DMS 273 (cell line): ENCODE measurements around the gene RPSA.
"Not testable (repeated sequence)": the region's sequence is repeated elsewhere in the genome, so short reads cannot be mapped to it uniquely, and the experiment has no call there.

Source experiments
- DNase-seq: peaks from one replicate; lab custom pipeline; 2025; ENCODE audit not compliant: unreplicated experiment; lab: John Stamatoyannopoulos, UW

Gene RPSA

DNA sequence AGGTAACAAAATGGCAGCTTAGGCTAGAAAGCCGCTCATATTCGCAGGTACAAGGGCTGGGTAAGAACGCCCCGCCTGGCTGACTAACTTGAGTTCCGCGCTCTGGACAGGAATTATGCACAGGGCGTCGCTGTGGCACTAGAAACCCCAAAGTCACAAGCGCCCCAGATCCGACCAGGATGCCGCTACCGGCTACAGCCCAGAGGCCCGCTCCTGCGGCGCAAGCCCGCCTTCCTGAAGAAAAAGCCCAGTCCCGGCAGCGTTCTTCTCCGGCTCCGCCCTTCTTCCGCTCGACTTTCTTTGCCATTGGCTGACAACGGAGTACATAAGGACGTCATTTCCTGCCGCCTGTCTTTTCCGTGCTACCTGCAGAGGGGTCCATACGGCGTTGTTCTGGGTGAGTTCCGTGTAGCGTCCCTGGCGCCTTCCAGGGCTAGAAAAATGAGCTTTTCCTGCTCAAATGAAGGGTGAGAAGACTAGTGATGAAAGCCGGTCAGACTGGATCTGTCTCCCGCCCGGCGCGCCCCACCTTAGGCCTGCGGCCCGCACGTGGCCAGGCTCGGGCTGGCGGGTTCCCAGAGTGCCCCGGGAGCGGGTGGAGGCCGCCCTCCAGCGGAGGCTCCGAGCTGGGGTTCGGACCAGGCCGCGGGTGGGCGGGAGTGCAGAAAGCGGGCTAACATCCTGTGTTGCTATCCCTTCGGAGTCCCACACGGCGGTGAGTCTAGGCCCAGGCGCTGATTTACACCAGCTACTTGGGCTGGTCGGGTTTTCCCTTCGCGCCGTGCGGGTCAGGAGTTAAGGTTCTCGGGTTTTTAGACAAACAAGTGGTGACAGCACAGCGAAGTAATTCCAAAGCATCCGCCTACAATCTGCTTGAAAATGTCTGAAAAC lies at the start of gene RPSA:
RPSA (plus strand) TSS at position 353 of the 891 bp plus-strand sequence. CDS start 934 bp downstream, outside the sequence.
- peak; percentile 97 for DNase-seq

DNA sequence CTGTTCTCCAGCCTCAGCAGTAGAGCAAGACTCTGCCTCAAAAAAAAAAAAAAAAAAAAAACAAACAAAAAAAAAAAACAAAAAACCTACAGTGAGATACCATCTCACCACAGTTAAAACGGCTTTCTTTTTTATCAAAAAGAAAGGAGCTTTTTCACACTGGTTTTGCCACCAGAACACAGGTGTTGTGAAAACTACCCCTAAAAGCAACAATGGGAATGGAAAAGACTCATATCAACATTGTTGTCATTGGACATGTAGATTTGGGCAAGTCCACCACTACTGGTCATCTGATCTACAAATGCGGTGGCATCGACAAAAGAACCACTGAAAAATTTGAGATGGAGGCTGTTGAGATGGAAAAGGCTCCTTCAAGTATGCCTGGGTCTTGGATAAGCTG lies 48.2 kb upstream of the RPSA start:
- no peak for DNase-seq

DNA sequence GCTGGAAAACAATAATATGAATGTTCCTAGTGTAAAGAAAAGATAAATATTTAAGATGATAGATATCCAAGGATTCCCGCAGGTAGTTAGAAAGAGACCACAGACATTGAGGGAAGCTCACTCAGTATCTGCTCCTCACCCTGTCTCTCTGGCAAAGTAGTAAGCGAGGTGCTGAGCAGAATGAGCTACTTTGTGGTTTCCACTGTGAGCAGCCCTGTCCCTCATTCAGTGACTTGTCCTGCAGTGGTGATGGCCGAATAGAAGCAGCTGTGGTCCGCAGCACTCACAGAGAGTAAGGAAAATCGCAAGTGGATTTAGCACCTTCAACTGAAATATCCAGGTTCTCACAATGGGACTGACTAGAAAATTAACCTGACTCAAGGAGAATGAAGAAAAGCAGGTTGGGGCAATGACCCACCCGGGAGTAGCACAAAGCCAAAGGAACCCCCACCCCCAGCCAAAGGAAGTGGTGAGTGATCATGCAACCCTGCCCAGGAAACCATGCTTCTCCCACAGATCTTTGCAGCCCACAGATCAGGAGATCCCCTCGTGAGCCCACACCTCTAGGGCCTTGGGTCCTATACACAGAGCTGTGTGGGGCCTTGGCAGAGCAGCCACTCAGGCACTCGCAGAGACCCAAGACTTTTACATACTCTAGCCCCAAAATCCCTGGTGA lies 45.1 kb upstream of the RPSA start:
- no peak for DNase-seq

DNA sequence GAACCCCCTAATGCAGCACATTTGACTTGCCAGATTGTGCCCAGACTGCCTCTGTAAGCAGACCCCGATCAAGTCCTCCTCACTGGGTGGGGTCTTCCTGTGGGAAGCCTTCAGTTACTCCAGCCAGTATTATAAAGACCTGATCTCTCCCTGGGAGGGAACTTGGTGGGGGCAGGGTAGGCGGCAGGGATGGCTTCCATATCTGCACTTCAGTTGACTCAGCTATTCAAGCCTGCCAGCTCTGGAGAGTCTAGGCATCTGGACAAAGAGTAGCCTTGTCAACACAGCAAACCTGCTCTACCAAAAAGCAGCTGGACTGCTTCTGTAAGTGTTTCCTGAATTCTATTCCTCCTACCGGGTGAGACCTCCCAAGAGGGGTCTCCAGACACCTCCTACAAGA lies 44.3 kb upstream of the RPSA start:
- no peak for DNase-seq

DNA sequence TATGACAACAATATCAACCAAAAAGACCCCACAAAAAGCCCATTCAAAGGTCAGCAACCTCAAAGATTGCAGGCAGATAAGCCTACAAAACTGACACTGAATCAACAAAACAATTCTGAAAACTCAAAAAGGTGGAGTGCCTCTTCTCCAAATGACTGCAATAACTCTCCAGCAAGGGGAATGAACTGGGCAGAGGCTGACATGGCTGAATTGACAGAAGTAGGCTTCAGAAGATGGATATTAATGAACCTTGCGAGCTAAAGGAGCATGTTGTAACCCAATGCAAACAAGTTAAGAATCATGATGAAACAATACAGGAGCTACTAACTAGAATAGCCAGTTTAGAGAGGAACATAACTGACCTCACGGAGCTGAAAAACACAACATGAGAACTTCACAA lies 43.7 kb upstream of the RPSA start:
- no peak for DNase-seq

DNA sequence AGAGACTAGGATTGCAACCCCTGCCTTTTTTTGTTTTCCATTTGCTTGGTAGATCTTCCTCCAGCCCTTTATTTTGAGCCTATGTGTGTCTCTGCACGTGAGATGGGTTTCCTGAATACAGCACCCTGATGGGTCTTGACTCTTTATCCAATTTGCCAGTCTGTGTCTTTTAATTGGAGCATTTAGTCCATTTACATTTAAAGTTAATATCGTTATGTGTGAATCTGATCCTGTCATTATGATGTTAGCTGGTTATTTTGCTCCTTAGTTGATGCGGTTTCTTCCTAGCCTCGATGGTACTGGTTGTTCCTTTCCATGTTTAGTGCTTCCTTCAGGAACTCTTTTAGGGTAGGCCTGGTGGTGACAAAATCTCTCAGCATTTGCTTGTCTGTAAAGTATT lies 36.1 kb upstream of the RPSA start:
- not testable (repeated sequence) for DNase-seq

DNA sequence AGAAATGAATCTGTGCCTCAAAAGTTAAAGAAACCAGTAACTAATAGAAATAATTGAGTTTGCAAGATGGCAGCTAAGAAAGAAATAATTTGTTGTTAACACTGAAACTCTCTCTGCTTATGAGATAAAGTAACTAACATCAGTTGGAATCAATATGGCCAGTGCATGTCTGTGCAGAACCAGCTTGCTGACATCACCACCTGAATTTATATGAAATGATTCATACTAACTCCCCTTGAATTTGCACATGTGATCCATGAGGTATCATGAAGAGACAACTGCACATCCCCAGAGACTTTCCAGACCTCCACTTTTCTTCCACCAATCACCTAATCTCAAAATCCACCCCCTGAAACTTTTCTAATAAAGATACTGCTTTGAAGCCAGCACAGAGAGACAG lies 33.7 kb upstream of the RPSA start:
- DNase-seq: no peak

DNA sequence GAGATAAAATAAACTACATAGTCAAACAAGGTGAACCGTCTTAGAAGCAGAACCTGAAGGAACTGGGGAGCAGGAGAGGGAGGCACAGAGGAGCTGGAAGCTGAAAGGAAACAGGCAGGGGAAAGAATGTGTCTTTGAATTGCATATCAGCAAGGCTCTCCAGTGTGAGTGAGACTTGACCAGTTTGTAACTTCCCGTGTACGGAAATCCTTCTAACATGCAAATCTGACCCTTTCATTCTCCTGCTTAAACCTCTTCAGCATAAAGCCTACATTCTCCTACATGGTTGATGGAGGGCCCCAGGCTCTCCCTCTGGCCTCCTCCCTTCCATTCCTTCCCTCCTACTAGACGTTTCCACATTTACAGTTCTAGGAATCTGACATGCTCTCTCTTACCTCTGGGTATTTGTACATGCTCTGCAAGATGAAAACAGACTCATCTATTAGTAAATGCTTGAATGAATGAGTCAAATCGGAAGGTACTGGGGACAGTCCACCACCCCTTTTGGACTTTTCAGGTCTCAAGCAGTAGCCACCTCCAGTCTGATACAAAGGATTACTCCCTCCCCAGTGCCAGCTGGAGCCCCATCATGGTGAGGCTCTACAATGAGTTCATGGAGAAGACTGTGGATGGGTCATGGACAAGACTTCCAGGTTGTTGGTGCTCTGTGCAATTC lies 29.4 kb upstream of the RPSA start:
- no peak for DNase-seq

DNA sequence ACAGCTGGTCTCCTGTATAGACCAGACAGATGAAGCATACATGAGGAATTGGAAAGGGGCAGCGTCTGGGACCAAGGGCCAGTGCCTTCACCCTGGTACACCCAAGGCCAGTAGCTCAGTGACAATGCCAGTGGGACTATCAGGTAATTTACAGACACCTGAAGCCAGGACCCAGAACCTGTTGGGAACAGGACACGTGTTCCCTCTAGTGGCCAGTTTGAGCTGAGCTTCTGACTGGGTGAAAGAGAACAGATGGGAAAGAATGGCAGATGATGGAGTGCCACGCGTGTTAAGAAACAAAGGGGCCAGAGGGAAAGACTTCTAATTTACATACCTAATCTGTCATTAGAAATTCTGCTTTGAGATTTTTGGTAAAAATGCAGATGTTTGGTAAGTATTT lies 28.4 kb upstream of the RPSA start:
- no peak for DNase-seq

DNA sequence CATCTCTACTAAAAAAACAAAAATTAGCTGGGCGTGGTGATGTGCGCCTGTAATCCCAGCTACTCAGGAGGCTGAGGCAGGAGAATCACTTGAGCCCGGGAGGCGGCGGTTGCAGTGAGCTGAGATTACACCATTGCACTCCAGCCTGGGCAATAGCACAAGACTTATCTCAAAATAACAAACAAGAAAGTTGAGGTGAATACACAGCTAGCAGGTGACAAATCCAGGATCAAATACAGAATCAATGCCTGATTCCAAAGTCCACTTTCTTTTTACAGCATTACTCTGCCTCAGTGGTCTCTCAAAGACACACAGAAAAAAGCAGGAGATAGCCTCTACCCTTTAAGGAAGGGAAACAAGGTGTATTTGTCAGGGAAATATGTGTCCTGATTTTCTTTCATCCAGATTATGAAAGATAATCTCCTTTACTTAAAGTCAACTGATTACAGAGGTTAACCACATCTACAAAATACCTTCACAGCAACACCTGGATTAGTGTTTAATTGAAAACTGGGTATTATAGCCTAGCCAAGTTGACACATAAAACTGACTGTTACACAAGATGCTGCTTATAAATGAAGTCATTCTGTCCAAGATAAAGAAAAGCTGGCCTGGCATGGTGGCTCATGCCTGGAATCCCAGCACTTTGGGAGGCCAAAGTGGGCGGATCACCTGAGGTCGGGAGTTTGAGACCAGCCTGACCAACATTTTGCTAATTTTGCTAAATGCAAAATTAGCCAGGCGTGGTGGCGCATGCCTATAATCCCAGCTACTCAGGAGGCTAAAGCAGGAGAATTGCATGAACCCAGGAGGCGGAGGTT lies 27.4 kb upstream of the RPSA start:
- DNase-seq: no peak

DNA sequence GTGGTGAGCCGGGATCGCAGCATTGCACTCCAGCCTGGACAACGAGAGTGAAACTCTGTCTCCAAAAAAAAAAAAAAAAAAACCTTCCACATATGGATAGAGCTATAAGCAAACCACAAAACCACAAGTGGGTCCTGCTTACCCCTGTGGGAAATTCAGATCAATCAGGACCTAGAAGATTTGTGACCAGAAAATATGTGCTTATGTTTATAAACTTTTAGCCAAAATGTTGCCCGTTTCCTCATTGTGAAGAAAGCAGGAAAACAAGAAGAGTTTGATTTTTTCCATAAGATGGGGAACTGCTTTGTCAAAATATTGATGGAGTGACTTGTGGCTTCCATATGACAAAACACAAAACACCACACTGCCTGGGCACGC lies 26.8 kb upstream of the RPSA start:
- DNase-seq: no peak

DNA sequence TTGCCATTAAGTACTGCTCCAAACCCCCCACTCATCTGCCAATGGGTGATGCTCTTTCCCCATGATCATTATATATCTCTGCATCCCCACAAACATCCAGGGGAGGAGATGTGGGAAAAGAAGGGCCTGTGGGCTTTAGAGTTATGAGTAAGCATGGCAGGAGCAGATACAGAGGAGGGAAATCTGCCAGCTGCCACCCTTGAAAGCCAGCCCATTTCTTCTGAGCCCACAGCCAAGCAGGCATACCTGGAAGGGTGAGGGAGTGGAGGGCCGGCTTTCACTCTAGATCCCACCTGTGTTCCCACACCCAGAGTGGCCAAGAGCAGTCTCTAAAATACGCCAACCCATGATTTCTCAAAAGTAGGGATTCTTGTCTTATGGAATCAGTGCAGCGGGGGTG lies 25.1 kb upstream of the RPSA start:
- DNase-seq: no peak

DNA sequence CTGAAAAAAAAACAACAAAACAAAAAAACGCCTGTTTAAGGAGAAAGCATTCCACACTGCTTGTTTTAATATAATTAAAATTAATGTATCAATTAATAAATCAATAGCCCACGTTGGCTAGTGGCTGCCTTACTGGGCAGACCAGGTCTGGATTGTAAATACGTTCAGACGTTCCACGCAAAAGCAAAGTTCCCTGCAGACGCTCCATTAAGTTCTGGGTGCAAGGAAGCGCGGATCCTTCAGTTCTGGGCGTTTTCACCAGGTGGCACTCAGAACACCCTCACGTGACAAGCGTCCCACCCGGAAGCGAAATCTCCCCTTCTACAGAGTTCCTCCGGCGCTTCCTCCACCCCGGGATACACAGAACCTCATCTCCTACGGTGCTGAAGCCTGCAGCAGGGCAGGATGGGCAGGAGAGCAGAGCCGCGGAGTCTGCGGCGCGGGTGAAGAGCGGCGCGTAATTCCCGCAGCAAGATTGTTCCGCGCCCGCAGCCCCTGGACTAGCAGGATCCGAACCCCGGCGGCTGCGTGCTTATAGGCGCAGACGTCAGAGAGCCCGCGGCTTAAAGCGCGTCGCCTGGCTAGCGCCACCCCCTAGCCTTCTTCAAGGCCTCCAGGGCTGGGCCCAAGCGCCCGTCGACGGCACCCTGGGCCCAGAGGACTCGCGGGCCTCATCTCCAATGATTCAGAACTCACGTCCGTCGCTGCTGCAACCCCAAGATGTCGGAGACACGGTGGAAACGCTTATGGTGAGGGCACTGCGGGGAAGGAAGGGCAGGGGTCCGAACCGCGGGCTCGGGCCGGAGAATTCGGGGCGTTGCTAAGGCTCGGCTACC lies 23.3 kb upstream of the RPSA start, which contains the start of gene SLC25A38:
SLC25A38 (plus strand) TSS at position 326 of the 836 bp plus-strand sequence; CDS start at position 681, 355 bp downstream.
- DNase-seq: no peak

DNA sequence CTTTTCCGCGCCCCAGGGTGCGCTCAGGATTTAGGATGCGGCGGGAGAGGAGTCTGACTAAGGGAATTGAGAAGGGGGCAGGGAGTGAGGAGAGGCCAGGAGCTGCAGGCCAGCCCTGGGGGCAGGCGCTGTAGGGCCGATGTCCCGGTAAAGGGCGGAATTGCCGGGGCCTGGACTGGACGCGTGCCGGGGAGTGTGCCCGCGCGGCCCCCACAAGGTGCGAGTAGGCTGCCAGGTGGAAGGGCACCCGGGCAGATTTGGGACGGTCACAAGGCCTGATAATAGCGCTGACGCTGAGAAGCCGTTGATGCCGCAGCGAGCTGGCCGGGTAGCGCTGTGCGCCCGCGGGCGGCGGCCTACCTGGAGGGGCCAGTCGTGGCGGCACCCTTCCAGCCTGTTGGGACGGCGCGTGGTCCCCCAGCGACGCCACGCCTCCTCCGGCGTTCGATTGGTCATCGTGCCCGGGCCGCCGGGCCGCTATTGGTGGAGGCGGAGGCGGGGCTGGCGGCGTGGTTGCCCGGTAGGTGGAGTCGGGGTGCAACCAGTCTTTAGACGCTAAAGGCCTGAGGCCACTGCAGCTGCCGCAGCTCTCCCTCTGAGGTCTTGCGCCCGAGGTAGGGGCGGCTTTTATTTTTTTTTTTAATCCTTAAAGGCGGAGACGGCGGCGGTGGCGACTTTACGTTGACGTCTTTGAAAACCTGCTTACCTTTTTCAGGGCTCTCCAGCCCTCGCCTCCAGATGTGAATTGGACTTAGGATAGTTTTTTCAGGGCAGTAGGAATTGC lies 22.4 kb upstream of the RPSA start:
- DNase-seq: no peak

DNA sequence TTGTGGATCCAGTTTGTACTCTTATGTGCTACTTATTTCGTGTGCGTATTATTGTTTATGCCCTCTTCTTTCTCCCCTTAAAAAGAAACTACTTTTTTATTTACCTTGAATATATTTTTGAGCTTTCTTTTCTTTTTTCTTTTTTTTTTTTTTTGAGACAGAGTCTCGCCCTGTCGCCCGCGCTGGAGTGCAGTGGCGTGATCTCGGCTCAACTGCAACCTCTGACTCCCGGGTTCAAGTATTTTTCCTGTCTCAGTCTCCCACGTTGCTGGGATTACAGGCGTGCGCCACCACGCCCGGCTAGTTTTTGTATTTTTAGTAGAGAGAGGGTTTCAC lies 21.9 kb upstream of the RPSA start:
- DNase-seq: no peak

DNA sequence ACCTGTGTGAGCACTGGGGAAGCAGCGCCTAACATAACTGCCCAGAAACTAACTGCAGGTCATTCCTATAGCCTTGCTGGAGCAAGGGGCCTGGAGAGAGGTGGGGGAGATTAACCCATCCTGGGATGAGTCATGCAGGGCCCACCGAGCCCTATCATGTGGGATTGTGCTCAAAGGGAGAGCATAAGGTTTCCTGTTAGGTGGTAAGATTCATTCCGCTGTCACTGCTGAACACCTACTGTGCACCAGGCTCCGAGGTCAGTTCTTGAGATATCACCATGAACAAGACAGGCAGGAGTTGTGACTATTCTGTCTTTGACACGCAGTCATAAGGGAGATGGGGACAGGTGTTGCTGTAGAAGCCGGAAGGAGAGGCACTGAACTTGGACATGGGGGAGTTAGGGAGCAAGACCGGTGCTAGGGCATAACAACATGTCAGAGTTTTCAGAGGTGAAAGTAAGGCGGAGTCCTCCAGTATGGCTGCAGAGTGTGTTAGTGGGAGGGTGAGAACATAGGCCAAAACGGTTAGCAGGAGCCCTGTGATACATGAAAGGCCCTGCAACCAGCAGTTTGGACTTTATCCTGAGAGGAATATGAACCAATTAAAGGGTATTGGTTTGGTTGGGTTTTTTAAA lies 20.9 kb upstream of the RPSA start:
- DNase-seq: no peak

DNA sequence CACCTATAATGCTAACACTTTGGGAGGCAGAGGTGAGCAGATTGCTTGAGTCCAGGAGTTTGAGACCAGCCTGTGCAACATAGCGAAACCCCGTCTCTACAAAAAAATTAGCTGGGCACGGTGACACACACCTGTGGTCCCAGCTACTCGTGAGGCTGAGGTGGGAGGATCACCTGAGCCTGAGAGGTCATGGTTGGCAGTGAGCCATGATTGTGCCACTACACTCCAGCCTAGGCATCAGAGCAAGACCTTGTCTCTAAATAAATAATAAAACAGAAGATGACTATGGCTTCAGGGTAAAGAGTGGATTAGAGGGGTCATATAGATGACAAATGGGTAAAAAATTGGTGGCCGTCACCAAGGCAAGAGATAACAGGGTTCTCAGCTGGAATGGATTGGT lies 20.2 kb upstream of the RPSA start:
- DNase-seq: no peak

DNA sequence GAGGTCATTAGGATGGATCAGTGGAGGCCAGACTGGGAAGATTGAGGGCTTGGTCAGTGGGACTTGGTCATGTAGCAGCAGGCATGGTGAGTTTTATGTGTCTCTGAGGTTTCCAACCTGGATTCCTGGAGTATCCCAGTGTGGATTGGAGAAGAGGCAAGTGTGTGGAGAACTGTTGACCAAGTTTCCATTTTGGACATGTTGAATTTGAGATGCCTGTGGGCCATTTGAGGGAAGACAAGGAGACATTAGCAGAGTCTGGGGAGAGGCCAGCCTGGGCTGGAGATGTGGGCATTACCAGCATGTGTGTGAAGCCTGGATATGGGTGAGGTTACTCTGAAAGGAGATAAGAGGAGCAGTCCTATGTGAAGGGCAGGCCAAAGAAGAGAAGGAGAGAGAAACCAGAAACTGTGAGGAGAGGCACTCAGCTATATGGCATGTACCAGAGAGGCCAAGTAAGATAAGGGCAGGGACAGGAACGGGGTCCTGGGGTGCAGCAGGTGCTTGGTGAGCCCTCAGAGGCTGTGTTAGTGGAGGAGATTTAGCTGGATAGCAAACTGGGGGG lies 19.0 kb upstream of the RPSA start:
- DNase-seq: no peak

DNA sequence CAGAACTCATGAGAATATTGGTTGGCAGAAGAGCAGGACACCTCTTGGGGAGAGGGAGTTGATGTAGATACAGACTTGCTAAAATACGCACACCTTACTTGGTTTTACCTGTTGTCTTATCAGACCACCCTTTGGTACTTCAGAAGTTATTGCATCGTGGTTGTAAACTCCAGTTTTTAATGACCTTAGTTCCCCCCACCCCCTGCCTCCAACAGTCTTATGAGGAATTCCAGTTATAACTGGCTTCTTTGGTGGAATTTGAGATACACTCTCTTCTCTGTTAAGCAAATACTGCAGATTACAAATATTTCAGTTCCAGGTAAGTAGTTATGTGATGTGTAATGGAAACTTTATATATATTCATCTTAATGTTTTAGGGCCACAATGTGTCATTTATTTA lies 18.4 kb upstream of the RPSA start:
- DNase-seq: no peak
